CD8-positive, alpha-beta memory T cell (primary cell): ENCODE measurements around the gene PTPRC. TPM values are rescaled to one million over a fixed set of nuclear protein-coding genes. Genes with fewer than 3 reads are reported as not detected.

Experiments
- CTCF ChIA-PET: fragments of 350-600 bp; sonication (Branson Sonifier 250); formaldehyde crosslinking; loops from one replicate; lab custom pipeline; 2021; ENCODE audit warnings: antibody characterized with exemption; lab: Charles Lee
- POLR2A ChIA-PET: fragments of 350-600 bp; sonication (Branson Sonifier 250); formaldehyde crosslinking; loops from one replicate; lab custom pipeline; 2021; ENCODE audit warnings: antibody characterized with exemption; lab: Charles Lee
- DNase-seq, 5 donors: peaks; one replicate each; pipeline versions ENCODE4 v3.0.0 to v3.0.0-alpha.2; 2020 to 2022; ENCODE audit warnings: mixed read lengths in 1 of 5
- H3K27ac ChIP-seq: one replicate; pipeline ENCODE4 v1.7.0; 2013; ENCODE audit warnings: low read depth, mild to moderate bottlenecking, low read length, moderate library complexity
- H3K27me3 ChIP-seq: 2 replicates; pipeline ENCODE4 v1.7.0; 2013; ENCODE audit warnings: low read length, mild to moderate bottlenecking; ENCODE audit not compliant: insufficient read depth, poor library complexity, severe bottlenecking
- H3K36me3 ChIP-seq: 2 replicates; pipeline ENCODE4 v1.7.0; 2013; ENCODE audit warnings: mild to moderate bottlenecking, low read length, moderate library complexity; ENCODE audit not compliant: insufficient read depth
- H3K4me1 ChIP-seq: 2 replicates; pipeline ENCODE4 v1.7.0; 2013; ENCODE audit warnings: mild to moderate bottlenecking, low read length, moderate library complexity; ENCODE audit not compliant: insufficient read depth
- H3K4me3 ChIP-seq: 2 replicates; pipeline ENCODE4 v1.7.0; 2013; ENCODE audit warnings: mild to moderate bottlenecking, low read length
- H3K9me3 ChIP-seq: 2 replicates; pipeline ENCODE4 v1.7.0; 2013; ENCODE audit warnings: mild to moderate bottlenecking, low read length
- H3K27ac Mint-ChIP-seq, 8 donors: one replicate each; pipeline ENCODE4 v1.8.0; 2020 to 2021; ENCODE audit warnings: mixed read lengths in 8 of 8, mild to moderate bottlenecking in 6 of 8, inconsistent platforms in 3 of 8, moderate library complexity in 3 of 8
- H3K27me3 Mint-ChIP-seq, 2 donors: one replicate each; pipeline ENCODE4 v1.8.0; 2020 to 2021; ENCODE audit warnings: mixed read lengths in 2 of 2, mild to moderate bottlenecking in 1 of 2, moderate library complexity in 1 of 2
- H3K36me3 Mint-ChIP-seq, 3 donors: one replicate each; pipeline ENCODE4 v1.8.0; 2020 to 2021; ENCODE audit warnings: mixed read lengths in 3 of 3, inconsistent platforms in 1 of 3, mild to moderate bottlenecking in 1 of 3
- H3K4me1 Mint-ChIP-seq, 3 donors: one replicate each; pipeline ENCODE4 v1.8.0; 2020 to 2021; ENCODE audit warnings: mixed read lengths in 3 of 3, inconsistent platforms in 1 of 3, mild to moderate bottlenecking in 1 of 3
- H3K4me3 Mint-ChIP-seq, 7 donors: one replicate each; pipeline ENCODE4 v1.8.0; 2020 to 2021; ENCODE audit warnings: mixed read lengths in 7 of 7, mild to moderate bottlenecking in 6 of 7, moderate library complexity in 4 of 7, inconsistent platforms in 2 of 7
- H3K9me3 Mint-ChIP-seq, 5 donors: one replicate each; pipeline ENCODE4 v1.8.0; 2020 to 2022; ENCODE audit warnings: mixed read lengths in 5 of 5, mild to moderate bottlenecking in 3 of 5, moderate library complexity in 2 of 5, inconsistent platforms in 1 of 5
- polyA plus RNA-seq: library from polyadenylated mRNA; unstranded; fragments of 300-500 nt; fragmentation: Illumina TruSeq; gene quantifications from one replicate; pipeline ENCODE4 v1.2.3, GENCODE V29; 2021
- total RNA-seq, 2 experiments: library from RNA; stranded (reverse); gene quantifications; one replicate each; pipeline ENCODE4 v1.2.3, GENCODE V29; 2021

PTPRC gene
- total and polyA plus RNA-seq, 3 experiments from 2014 or later = 311 to 1,381 (median 319) TPM

GRCh38 chr1:198610362-198610761 lies 28.5 kb upstream of the PTPRC start:
- peak overlapping the region; percentile 22 for H3K4me3 ChIP-seq
- no peaks in the 10 kb centered on the region for H3K9me3 ChIP-seq
- peak overlapping the region; percentile 7 to 80 (median 63) for H3K4me3 Mint-ChIP-seq
- peaks cover 0 to 1% of the 10 kb centered on the region in 2 donors for H3K27me3 Mint-ChIP-seq
- DNase-seq = no peak
- peaks cover 81% of the 10 kb centered on the region for H3K4me1 ChIP-seq
- H3K9me3 Mint-ChIP-seq = no peaks in the 10 kb centered on the region
- CTCF ChIA-PET = interaction anchor here (0.8 to 3.6 kb wide), 6 partner anchors 11 to 91 kb away, joined by 3 to 23 read pairs (median 4); no protein-coding TSS in a partner anchor
- peaks cover 70 to 82% (median 77%) of the 10 kb centered on the region in 3 donors for H3K4me1 Mint-ChIP-seq
- H3K36me3 Mint-ChIP-seq = peaks cover 2 to 4% (median 3%) of the 10 kb centered on the region in 3 donors
- H3K27ac Mint-ChIP-seq = peak overlapping the region; percentile 88 to 99 (median 92)
- H3K27me3 ChIP-seq = no peaks in the 10 kb centered on the region
- H3K36me3 ChIP-seq = no peaks in the 10 kb centered on the region
- POLR2A ChIA-PET = interaction anchor here (0.8 to 2.2 kb wide), 5 partner anchors 8 to 43 kb away, joined by 3 to 12 read pairs (median 4); no protein-coding TSS in a partner anchor
- no peak overlapping the region for H3K27ac ChIP-seq

DNA sequence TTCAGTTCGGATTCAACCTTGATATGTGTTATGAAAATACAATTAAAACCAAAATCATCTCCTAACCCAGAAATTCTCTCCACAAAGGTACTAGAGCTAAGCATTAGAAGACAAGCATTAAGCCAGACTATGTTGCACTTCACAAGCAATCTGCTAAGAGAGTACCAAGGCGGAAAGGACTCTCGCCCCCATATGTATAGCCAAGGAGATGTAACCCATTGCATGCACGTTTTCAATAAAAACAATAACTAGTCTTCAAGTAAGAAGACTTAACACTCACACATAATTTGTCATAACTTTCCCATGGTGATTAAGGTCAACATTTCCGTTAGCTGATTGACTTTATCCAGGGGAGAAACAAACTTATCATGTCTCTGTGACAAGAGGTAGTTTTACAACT lies 27.6 kb upstream of the PTPRC start:
- no peak for DNase-seq

DNA sequence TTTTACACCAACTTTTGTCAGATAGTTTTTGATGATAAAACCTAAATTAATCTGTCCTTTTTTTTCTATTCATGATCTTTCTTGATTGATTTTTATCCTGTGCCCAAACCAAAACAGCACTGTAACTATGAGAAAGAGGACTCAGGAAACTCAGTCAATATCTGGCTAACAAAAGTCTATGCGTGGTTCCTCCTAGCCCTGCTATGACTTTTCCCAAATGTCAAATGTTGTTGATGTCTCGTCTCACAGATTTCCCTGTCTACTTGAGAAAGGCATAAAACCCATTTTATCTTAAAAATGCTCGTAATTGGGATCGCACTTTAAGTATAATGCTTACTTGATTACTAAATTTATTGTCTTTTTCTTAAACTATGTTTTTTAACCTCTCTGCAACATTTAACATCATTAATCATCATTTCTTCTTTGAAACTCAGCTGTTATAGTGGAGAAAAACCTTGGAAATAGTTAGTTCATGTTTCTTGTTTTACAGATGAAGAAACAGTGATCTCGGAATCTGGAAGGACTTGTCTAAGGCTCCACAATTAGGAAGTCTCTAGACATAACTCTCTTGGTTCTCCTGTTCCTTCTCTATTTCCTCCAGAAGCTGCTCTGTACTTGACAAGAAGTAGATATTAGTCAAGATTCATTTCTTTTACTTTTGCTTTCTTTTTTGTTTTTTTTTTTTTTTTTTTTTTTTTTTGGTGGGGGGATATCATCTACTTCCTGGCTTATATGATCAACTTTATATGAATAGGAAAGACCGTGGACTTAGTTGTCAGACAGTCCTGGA lies 26.2 kb upstream of the PTPRC start:
- peak overlapping the region; percentile 37 for H3K4me3 ChIP-seq
- POLR2A ChIA-PET = interaction anchor here (0.6 to 1.2 kb wide), 7 partner anchors 10 to 456 kb away, joined by 3 to 9 read pairs (median 5); partner anchors contain the start of gene NEK7
- peak overlapping the region; percentile 71 to 87 (median 81) for H3K4me3 Mint-ChIP-seq

More for the DNA sequence above, 27.6 kb upstream of the PTPRC start:
- Histone ChIP-seq H3K9me3 (no peaks in the 10 kb centered on the region), H3K4me1 (peaks cover 81% of the 10 kb centered on the region), H3K27me3 (no peaks in the 10 kb centered on the region), H3K4me3 (peak overlapping the region; percentile 22), H3K27ac (no peak overlapping the region), H3K36me3 (no peaks in the 10 kb centered on the region)
- CTCF ChIA-PET = interaction anchor here (0.7 to 3.6 kb wide), 5 partner anchors 10 to 89 kb away, joined by 3 to 23 read pairs (median 5); no protein-coding TSS in a partner anchor
- H3K36me3 Mint-ChIP-seq = peaks cover 2 to 4% (median 3%) of the 10 kb centered on the region in 3 donors
- peak overlapping the region; percentile 7 to 80 (median 63) for H3K4me3 Mint-ChIP-seq
- peak overlapping the region; percentile 88 to 99 (median 92) for H3K27ac Mint-ChIP-seq
- POLR2A ChIA-PET = interaction anchor here (1.1 to 2.2 kb wide), 4 partner anchors 8 to 16 kb away, joined by 4 to 12 read pairs (median 4); no protein-coding TSS in a partner anchor
- peaks cover 71 to 82% (median 77%) of the 10 kb centered on the region in 3 donors for H3K4me1 Mint-ChIP-seq
- no peaks in the 10 kb centered on the region for H3K9me3 Mint-ChIP-seq
- H3K27me3 Mint-ChIP-seq = peaks cover 0 to 1% of the 10 kb centered on the region in 2 donors

DNA sequence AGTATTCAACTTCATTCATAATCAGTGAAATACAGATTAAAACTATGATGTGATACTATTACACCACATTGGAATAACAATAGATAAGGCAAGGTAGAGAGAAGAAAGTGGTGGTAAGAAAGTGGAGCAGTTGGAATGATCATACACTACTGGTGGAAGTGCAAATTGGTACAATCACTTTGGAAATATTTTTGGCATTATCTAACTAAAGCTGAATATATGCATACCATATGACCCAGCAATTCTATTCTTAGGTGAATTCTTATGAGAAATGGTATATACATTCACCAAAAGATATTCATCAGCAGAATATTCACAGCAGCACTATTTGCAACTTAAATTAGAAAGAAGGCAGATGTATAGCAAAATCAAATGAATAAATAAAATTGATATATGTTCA lies 21.4 kb upstream of the PTPRC start:
- peaks cover 85 to 100% (median 96%) of the 10 kb centered on the region in 3 donors for H3K4me1 Mint-ChIP-seq
- H3K4me3 Mint-ChIP-seq = no peak overlapping the region
- POLR2A ChIA-PET = no interaction called here
- H3K27me3 ChIP-seq = no peaks in the 10 kb centered on the region
- peaks cover 0 to 3% (median 0%) of the 10 kb centered on the region in 3 donors for H3K36me3 Mint-ChIP-seq
- H3K4me3 ChIP-seq = no peak overlapping the region
- no peaks in the 10 kb centered on the region for H3K27me3 Mint-ChIP-seq
- no peaks in the 10 kb centered on the region for H3K9me3 ChIP-seq
- no peaks in the 10 kb centered on the region for H3K36me3 ChIP-seq
- H3K27ac Mint-ChIP-seq = peak overlapping the region; percentile 13 to 90 (median 66)
- peaks cover 97% of the 10 kb centered on the region for H3K4me1 ChIP-seq
- H3K27ac ChIP-seq = no peak overlapping the region
- no peak for DNase-seq
- CTCF ChIA-PET = no interaction called here
- no peaks in the 10 kb centered on the region for H3K9me3 Mint-ChIP-seq

More for the DNA sequence above, 26.2 kb upstream of the PTPRC start:
- CTCF ChIA-PET = interaction anchor here (1.2 to 1.4 kb wide), 2 partner anchors 9 to 93 kb away, joined by 3 to 5 read pairs; no protein-coding TSS in a partner anchor
- Histone ChIP-seq H3K27me3 (no peaks in the 10 kb centered on the region), H3K36me3 (no peaks in the 10 kb centered on the region), H3K27ac (peak overlapping the region; percentile 49), H3K4me1 (peaks cover 83% of the 10 kb centered on the region), H3K9me3 (no peaks in the 10 kb centered on the region)
- Mint-ChIP-seq H3K27me3 (peaks cover 0 to 1% of the 10 kb centered on the region in 2 donors), H3K27ac (peak overlapping the region; percentile 90 to 99 (median 98)), H3K36me3 (peaks cover 2 to 4% (median 3%) of the 10 kb centered on the region in 3 donors), H3K4me1 (peaks cover 72 to 87% (median 84%) of the 10 kb centered on the region in 3 donors), H3K9me3 (no peaks in the 10 kb centered on the region)
- peak in 1 of 5 donors; percentile 43 for DNase-seq

GRCh38 chr1:198619375-198620140 lies 19.3 kb upstream of the PTPRC start:
- Histone ChIP-seq H3K4me3 (peak overlapping the region; percentile 52), H3K27ac (peak overlapping the region; percentile 62), H3K9me3 (no peaks in the 10 kb centered on the region), H3K36me3 (no peaks in the 10 kb centered on the region), H3K27me3 (no peaks in the 10 kb centered on the region), H3K4me1 (peaks cover 96% of the 10 kb centered on the region)
- H3K9me3 Mint-ChIP-seq = no peaks in the 10 kb centered on the region
- no peaks in the 10 kb centered on the region for H3K27me3 Mint-ChIP-seq
- ChIA-PET POLR2A (interaction anchor here (0.6 to 7.4 kb wide), 7 partner anchors 9 to 67 kb away, joined by 3 to 78 read pairs (median 4); partner anchors contain the start of gene PTPRC), CTCF (interaction anchor here (1.3 to 5.4 kb wide), 12 partner anchors 9 to 100 kb away, joined by 3 to 58 read pairs (median 10); partner anchors contain the start of gene PTPRC)
- H3K4me1 Mint-ChIP-seq = peaks cover 83 to 100% (median 96%) of the 10 kb centered on the region in 3 donors
- H3K4me3 Mint-ChIP-seq = peak overlapping the region; percentile 22 to 86 (median 78)
- no peaks in the 10 kb centered on the region for H3K36me3 Mint-ChIP-seq
- peak overlapping the region; percentile 38 to 99 (median 94) for H3K27ac Mint-ChIP-seq
- peak in 1 of 5 donors; percentile 52 for DNase-seq

GRCh38 chr1:198620218-198620617 lies 18.6 kb upstream of the PTPRC start:
- Mint-ChIP-seq H3K27ac (peak overlapping the region; percentile 90 to 99 (median 95)), H3K4me1 (peaks cover 84 to 100% (median 98%) of the 10 kb centered on the region in 3 donors), H3K4me3 (peak overlapping the region; percentile 72 to 92 (median 80)), H3K9me3 (no peaks in the 10 kb centered on the region), H3K27me3 (no peaks in the 10 kb centered on the region), H3K36me3 (no peaks in the 10 kb centered on the region)
- Histone ChIP-seq H3K36me3 (no peaks in the 10 kb centered on the region), H3K27ac (peak overlapping the region; percentile 62), H3K27me3 (no peaks in the 10 kb centered on the region), H3K4me1 (peaks cover 96% of the 10 kb centered on the region), H3K4me3 (peak overlapping the region; percentile 52), H3K9me3 (no peaks in the 10 kb centered on the region)
- CTCF ChIA-PET = interaction anchor here (1.2 to 5.4 kb wide), 16 partner anchors 10 to 101 kb away, joined by 3 to 58 read pairs (median 6); partner anchors contain the start of gene PTPRC
- DNase-seq = no peak
- POLR2A ChIA-PET = interaction anchor here (0.7 to 7.4 kb wide), 5 partner anchors 10 to 52 kb away, joined by 3 to 78 read pairs (median 7); partner anchors contain the start of gene PTPRC
